Erythroblast (primary cell): ENCODE results near the gene RING1.

Experiments
- DNase-seq, 2 experiments: peaks; one replicate each; lab custom pipeline; 2025; lab: John Stamatoyannopoulos, UW
- GATA1 ChIP-seq: IDR thresholded peaks from 2 replicates; pipeline ENCODE4 v1.6.1; 2011; ENCODE audit warnings: low read depth, mild to moderate bottlenecking, control low read depth, low read length, moderate library complexity
- POLR2A ChIP-seq: IDR thresholded peaks from 2 replicates; pipeline ENCODE4 v1.6.1; 2011; ENCODE audit warnings: mild to moderate bottlenecking, low read length

Gene RING1

GRCh38 chr6:33247977-33248642 lies 39.8 kb downstream of the RING1 start:
- DNase-seq = peak; percentile 86 to 93
- TF ChIP-seq GATA1 = no peak

GRCh38 chr6:33248643-33248931 lies 40.3 kb downstream of the RING1 start:
- TF ChIP-seq GATA1 (no peak), POLR2A (no peak)

GRCh38 chr6:33248932-33249731 lies 40.8 kb downstream of the RING1 start:
- TF ChIP-seq POLR2A (peak; percentile 86), GATA1 (no peak)
- DNase-seq = peak; percentile 99

More at GRCh38 chr6:33248643-33248931, 40.3 kb downstream of the RING1 start:
- no peak for DNase-seq

GRCh38 chr6:33249732-33250630 lies 41.7 kb downstream of the RING1 start:
- DNase-seq = peak in 1 of 2 experiments; percentile 47
- TF ChIP-seq GATA1 = no peak
- TF ChIP-seq POLR2A = no peak

- no peak for TF ChIP-seq POLR2A
- no peak for TF ChIP-seq GATA1
- DNase-seq = no peak
Observed at GRCh38 chr6:33250731-33251130, 42.4 kb downstream of the RING1 start.

GRCh38 chr6:33251395-33252012 lies 43.2 kb downstream of the RING1 start:
- DNase-seq = peak in 1 of 2 experiments; percentile 27
- TF ChIP-seq POLR2A (no peak), GATA1 (no peak)

GRCh38 chr6:33252759-33253158 lies 44.5 kb downstream of the RING1 start:
- no peak for DNase-seq
- TF ChIP-seq POLR2A = no peak
- TF ChIP-seq GATA1 = no peak

- DNase-seq = no peak
- TF ChIP-seq POLR2A = no peak
- TF ChIP-seq GATA1 = no peak
Observed at GRCh38 chr6:33254591-33254990, 46.3 kb downstream of the RING1 start.

GRCh38 chr6:33259032-33259431 lies 50.7 kb downstream of the RING1 start:
- no peak for DNase-seq
- TF ChIP-seq POLR2A = no peak
- no peak for TF ChIP-seq GATA1
